B cell (primary cell): ENCODE results near the gene TTC28. TPM values are rescaled to one million over a fixed set of nuclear protein-coding genes. Genes with fewer than 3 reads are reported as not detected.

Experiments used
- ATAC-seq: fragments of 200-7000 bp; cut with Tn5 transposase; one replicate; pipeline ENCODE4 v1.10.0; 2021; ENCODE audit warnings: low read depth, mild to moderate bottlenecking, moderate number of reproducible peaks, moderate library complexity
- CTCF ChIA-PET: fragments of 350-600 bp; sonication (Branson Sonifier 250); formaldehyde crosslinking; loops from one replicate; lab custom pipeline; 2021; ENCODE audit warnings: antibody characterized with exemption, inconsistent platforms; lab: Charles Lee
- POLR2A ChIA-PET: fragments of 350-600 bp; sonication (Branson Sonifier 250); formaldehyde crosslinking; loops from one replicate; lab custom pipeline; 2021; ENCODE audit warnings: antibody characterized with exemption; lab: Charles Lee
- DNase-seq: peaks from one replicate; pipeline ENCODE4 v3.0.0; 2013
- H2AFZ ChIP-seq: 2 replicates; pipeline ENCODE4 v1.6.1; 2012; ENCODE audit warnings: mild to moderate bottlenecking, low read depth, low read length; ENCODE audit not compliant: insufficient read depth, poor library complexity, severe bottlenecking
- H3K27ac ChIP-seq, 2 donors: 1 replicate in 1 of 2; 2 replicates in 1 of 2; pipeline ENCODE4 v1.5.1; 2012 to 2013; ENCODE audit warnings: low read length in 2 of 2, mild to moderate bottlenecking in 2 of 2, moderate library complexity in 1 of 2
- H3K27me3 ChIP-seq, 4 experiments: fragments of 200-600 bp in 1 of 4; sonication (generic) in 1 of 4; replicated peaks in 1 of 4; 1 replicate in 2 of 4; 2 replicates in 2 of 4; pipeline versions ENCODE4 v1.6.1 to v1.7.0; 2013 to 2016; ENCODE audit warnings: low read length in 3 of 4, mild to moderate bottlenecking in 2 of 4, mixed read lengths in 1 of 4, moderate library complexity in 1 of 4; ENCODE audit not compliant: insufficient read depth in 4 of 4, control insufficient read depth in 3 of 4; ENCODE audit errors: control extremely low read depth in 1 of 4
- H3K36me3 ChIP-seq, 2 experiments: replicated peaks in 1 of 2; 1 replicate in 1 of 2; 2 replicates in 1 of 2; pipeline versions ENCODE4 v1.6.1 to v1.7.1; 2013; ENCODE audit warnings: low read length in 1 of 2; ENCODE audit not compliant: insufficient read depth in 2 of 2, control insufficient read depth in 1 of 2; ENCODE audit errors: control extremely low read depth in 1 of 2, extremely low read depth in 1 of 2
- H3K4me1 ChIP-seq, 2 donors: fragments of 200-600 bp in 1 of 2; sonication (generic) in 1 of 2; 1 replicate in 1 of 2; 2 replicates in 1 of 2; pipeline versions ENCODE4 v1.5.1 to v1.6.1; 2013 to 2017; ENCODE audit warnings: low read length in 2 of 2; ENCODE audit not compliant: control insufficient read depth in 2 of 2, insufficient read depth in 2 of 2
- H3K4me2 ChIP-seq: replicated peaks from 2 replicates; pipeline ENCODE3; 2012; ENCODE audit warnings: mild to moderate bottlenecking, low read depth, low read length; ENCODE audit not compliant: poor library complexity, severe bottlenecking
- H3K4me3 ChIP-seq, 5 experiments: fragments of 200-600 bp in 1 of 5; sonication (generic) in 1 of 5; 1 replicate in 3 of 5; 2 replicates in 2 of 5; pipeline versions ENCODE4 v1.5.1 to v1.7.0; 2011 to 2016; ENCODE audit warnings: low read length in 4 of 5, mild to moderate bottlenecking in 4 of 5, low read depth in 2 of 5, control low read depth in 1 of 5, moderate library complexity in 1 of 5; ENCODE audit not compliant: insufficient read depth in 1 of 5; ENCODE audit errors: control extremely low read depth in 1 of 5, extremely low read depth in 1 of 5
- H3K79me2 ChIP-seq: fragments of 200-600 bp; sonication (generic); one replicate; pipeline ENCODE4 v1.6.0; 2016; ENCODE audit warnings: low read length; ENCODE audit not compliant: control insufficient read depth, insufficient read depth
- H3K9ac ChIP-seq: fragments of 200-600 bp; sonication (generic); 2 replicates; pipeline ENCODE4 v1.6.1; 2017; ENCODE audit warnings: mild to moderate bottlenecking, low read length, moderate library complexity
- H3K9me3 ChIP-seq, 3 donors: one replicate each; pipeline versions ENCODE4 v1.6.1 to v1.7.1; 2013; ENCODE audit warnings: low read length in 2 of 3; ENCODE audit not compliant: control insufficient read depth in 2 of 3, insufficient read depth in 1 of 3; ENCODE audit errors: control extremely low read depth in 1 of 3
- H4K20me1 ChIP-seq: 2 replicates; pipeline ENCODE4 v1.6.0; 2012; ENCODE audit warnings: mild to moderate bottlenecking, low read length; ENCODE audit not compliant: insufficient read depth, control insufficient read depth, poor library complexity, severe bottlenecking
- H3K27ac Mint-ChIP-seq: one replicate; pipeline ENCODE4 v1.8.0; 2021; ENCODE audit warnings: mixed read lengths
- H3K27me3 Mint-ChIP-seq: one replicate; pipeline ENCODE4 v1.8.0; 2021; ENCODE audit warnings: mixed read lengths
- H3K4me1 Mint-ChIP-seq: one replicate; pipeline ENCODE4 v1.8.0; 2021; ENCODE audit warnings: mixed read lengths
- H3K4me3 Mint-ChIP-seq: one replicate; pipeline ENCODE4 v1.8.0; 2021; ENCODE audit warnings: mixed read lengths
- H3K9me3 Mint-ChIP-seq: one replicate; pipeline ENCODE4 v1.8.0; 2022; ENCODE audit warnings: mixed read lengths; ENCODE audit not compliant: insufficient read depth
- EZH2 ChIP-seq: IDR thresholded peaks from 2 replicates; pipeline ENCODE4 v1.6.1; 2012; ENCODE audit warnings: borderline replicate concordance, low read depth, mild to moderate bottlenecking, moderate library complexity, low read length; ENCODE audit not compliant: insufficient read depth, poor library complexity, severe bottlenecking
- WGBS: methylation state at CpG from one replicate; pipeline ENCODE4 v1.1.5; 2013; ENCODE audit warnings: missing lambda C conversion rate; ENCODE audit not compliant: insufficient coverage; 5-methylcytosine and 5-hydroxymethylcytosine counted together
- intact Hi-C: fragments of 100-400 bp; cut with micrococcal nuclease; formaldehyde crosslinking; loops from one replicate; pipeline ENCODE4 v1.10.0; 2022
- polyA plus RNA-seq: library from polyadenylated mRNA; depleted of rRNA; stranded (reverse); fragments of >200 nt; gene quantifications from 2 replicates; pipeline ENCODE4 v1.2.3, GENCODE V29; 2012
- total RNA-seq, 2 donors: library from RNA; stranded (reverse); fragments of 120-200 nt in 1 of 2; gene quantifications; 1 replicate in 1 of 2; 2 replicates in 1 of 2; pipeline versions ENCODE4 v1.2.3 to v1.2.4, GENCODE V29; 2013 to 2022
- TF ChIP-seq, protein P1 (sequence below): fragments of 200-600 bp; IDR thresholded peaks from one replicate; pipeline ENCODE4 v1.8.0; 2022; ENCODE audit warnings: antibody characterized with exemption, mild to moderate bottlenecking

TTC28 gene
- total and polyA plus RNA-seq, 2 donors (not counting 1 experiment from before 2014, with no cell fraction given), result 4.5 to 7.3 TPM

DNA sequence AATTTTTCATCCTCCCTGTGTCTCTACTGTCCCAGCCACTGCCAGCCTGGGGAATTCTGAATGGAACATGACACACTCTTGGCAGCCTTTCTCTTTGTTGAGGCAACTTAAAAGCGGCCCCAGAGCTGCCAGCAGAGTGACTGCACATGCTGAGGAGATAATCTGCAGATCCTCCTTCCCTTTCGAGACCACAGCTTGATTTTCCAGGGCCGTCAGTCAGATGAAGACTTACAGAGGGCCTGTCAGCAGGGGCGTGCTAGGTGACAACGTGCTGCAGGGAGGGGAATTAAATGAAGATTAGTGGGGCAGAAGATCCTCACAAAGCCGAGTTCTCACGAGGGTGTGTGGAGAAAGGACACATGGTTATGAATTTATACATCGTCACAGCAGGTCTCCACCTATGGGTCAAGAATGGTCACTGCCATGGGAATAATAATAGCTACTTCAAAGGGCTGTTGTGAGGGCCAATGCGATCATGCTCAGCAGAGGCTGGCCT is 567.0 kb downstream of the TTC28 start:
- Mint-ChIP-seq H3K27ac (no peak overlapping the region), H3K4me1 (no peaks in the 10 kb centered on the region), H3K9me3 (no peaks in the 10 kb centered on the region), H3K27me3 (no peaks in the 10 kb centered on the region), H3K4me3 (no peak overlapping the region)
- Histone ChIP-seq H3K9me3 (no peaks in the 10 kb centered on the region), H3K79me2 (no peaks in the 10 kb centered on the region), H3K27ac (no peak overlapping the region), H3K4me3 (no peak overlapping the region), H4K20me1 (no peaks in the 10 kb centered on the region), H3K9ac (no peak overlapping the region), H2AFZ (no peak overlapping the region), H3K27me3 (peaks cover 0 to 4% (median 0%) of the 10 kb centered on the region in 4 experiments), H3K4me2 (no peak overlapping the region), H3K4me1 (no peaks in the 10 kb centered on the region), H3K36me3 (no peaks in the 10 kb centered on the region)
- ChIA-PET CTCF (no interaction called here), POLR2A (no interaction called here)
- TF ChIP-seq EZH2, result no peak
- TF ChIP-seq, protein P1, sequence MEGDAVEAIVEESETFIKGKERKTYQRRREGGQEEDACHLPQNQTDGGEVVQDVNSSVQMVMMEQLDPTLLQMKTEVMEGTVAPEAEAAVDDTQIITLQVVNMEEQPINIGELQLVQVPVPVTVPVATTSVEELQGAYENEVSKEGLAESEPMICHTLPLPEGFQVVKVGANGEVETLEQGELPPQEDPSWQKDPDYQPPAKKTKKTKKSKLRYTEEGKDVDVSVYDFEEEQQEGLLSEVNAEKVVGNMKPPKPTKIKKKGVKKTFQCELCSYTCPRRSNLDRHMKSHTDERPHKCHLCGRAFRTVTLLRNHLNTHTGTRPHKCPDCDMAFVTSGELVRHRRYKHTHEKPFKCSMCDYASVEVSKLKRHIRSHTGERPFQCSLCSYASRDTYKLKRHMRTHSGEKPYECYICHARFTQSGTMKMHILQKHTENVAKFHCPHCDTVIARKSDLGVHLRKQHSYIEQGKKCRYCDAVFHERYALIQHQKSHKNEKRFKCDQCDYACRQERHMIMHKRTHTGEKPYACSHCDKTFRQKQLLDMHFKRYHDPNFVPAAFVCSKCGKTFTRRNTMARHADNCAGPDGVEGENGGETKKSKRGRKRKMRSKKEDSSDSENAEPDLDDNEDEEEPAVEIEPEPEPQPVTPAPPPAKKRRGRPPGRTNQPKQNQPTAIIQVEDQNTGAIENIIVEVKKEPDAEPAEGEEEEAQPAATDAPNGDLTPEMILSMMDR, result no peak
- DNase-seq, result no peak
- 73% methylated on average over 9 of the region's 9 CpGs for WGBS
- intact Hi-C loops, result no loop called here
- no peak for ATAC-seq

DNA sequence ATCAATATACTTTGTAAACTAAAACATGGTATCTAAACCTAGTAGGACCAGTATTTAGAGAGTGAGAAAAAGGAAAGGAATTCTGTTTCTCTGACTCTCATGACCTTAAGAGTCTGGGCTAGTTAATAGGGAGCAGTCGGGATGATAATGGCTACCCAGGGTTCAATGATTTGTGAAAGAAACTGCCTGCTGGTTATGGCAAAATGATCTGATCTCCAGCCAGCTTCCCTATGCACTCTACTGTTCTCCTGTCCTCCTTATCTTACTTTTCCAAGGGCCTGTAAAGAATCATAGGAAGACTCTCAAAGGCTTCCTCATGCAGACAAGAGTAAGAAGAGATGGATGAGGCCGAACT is 567.5 kb downstream of the TTC28 start:
- Histone ChIP-seq H3K9me3 (no peaks in the 10 kb centered on the region), H3K4me3 (no peak overlapping the region), H3K27ac (no peak overlapping the region), H3K79me2 (no peaks in the 10 kb centered on the region), H3K4me2 (no peak overlapping the region), H3K36me3 (no peaks in the 10 kb centered on the region), H3K9ac (no peak overlapping the region), H2AFZ (no peak overlapping the region), H4K20me1 (no peaks in the 10 kb centered on the region), H3K27me3 (peaks cover 0 to 4% (median 0%) of the 10 kb centered on the region in 4 experiments), H3K4me1 (no peaks in the 10 kb centered on the region)
- Mint-ChIP-seq H3K4me1 (no peaks in the 10 kb centered on the region), H3K9me3 (no peaks in the 10 kb centered on the region), H3K27me3 (no peaks in the 10 kb centered on the region), H3K4me3 (no peak overlapping the region), H3K27ac (no peak overlapping the region)
- no peak for ATAC-seq
- intact Hi-C loops, result no loop called here
- TF ChIP-seq, protein P1, result no peak
- no peak for TF ChIP-seq EZH2
- POLR2A ChIA-PET, result no interaction called here
- DNase-seq, result no peak
- WGBS, result 100% methylated on average over 2 of the region's 2 CpGs
- CTCF ChIA-PET, result no interaction called here
